Breast epithelium (tissue), 4 donors: ENCODE data around the gene TSG101. TPM values are rescaled to one million over a fixed set of nuclear protein-coding genes. Genes with fewer than 3 reads are reported as not detected.
A peak's percentile ranks its signal among the peaks of the same experiment; 100 is the strongest.

ENCODE experiments used
- DNase-seq, 2 donors: peaks; one replicate each; pipeline ENCODE4 v3.0.0-alpha.2; 2019; ENCODE audit warnings: low spot score in 2 of 2
- H3K27ac ChIP-seq, 2 donors: fragments of 200-600 bp; sonication (generic) in 1 of 2; one replicate each; pipeline ENCODE4 v1.5.1; 2016 to 2019; ENCODE audit warnings: mild to moderate bottlenecking in 1 of 2
- H3K27me3 ChIP-seq, 2 donors: fragments of 200-600 bp; sonication (generic) in 1 of 2; one replicate each; pipeline versions ENCODE4 v1.5.1 to v1.6.0; 2017 to 2019; ENCODE audit warnings: control low read depth in 1 of 2, mild to moderate bottlenecking in 1 of 2
- H3K36me3 ChIP-seq: fragments of 200-600 bp; one replicate; pipeline ENCODE4 v1.5.1; 2019
- H3K4me1 ChIP-seq, 2 donors: fragments of 200-600 bp; sonication (generic); one replicate each; pipeline ENCODE4 v1.5.1; 2016 to 2019; ENCODE audit warnings: control low read depth in 1 of 2
- H3K4me3 ChIP-seq, 3 donors: fragments of 200-600 bp; sonication (generic); 1 replicate in 2 of 3; 2 replicates in 1 of 3; pipeline ENCODE4 v1.5.1; 2016 to 2019; ENCODE audit warnings: mild to moderate bottlenecking in 3 of 3, moderate library complexity in 2 of 3
- H3K9me3 ChIP-seq, 2 donors: fragments of 200-600 bp; sonication (generic) in 1 of 2; one replicate each; pipeline ENCODE4 v1.5.1; 2016 to 2019; ENCODE audit warnings: control low read depth in 1 of 2
- CTCF ChIP-seq, 3 donors: fragments of 450-650 bp; IDR thresholded peaks; one replicate each; pipeline ENCODE4 v1.5.1; 2016 to 2017; ENCODE audit warnings: antibody characterized with exemption in 3 of 3, mild to moderate bottlenecking in 3 of 3, moderate library complexity in 3 of 3
- POLR2A ChIP-seq: fragments of 450-650 bp; IDR thresholded peaks from one replicate; pipeline ENCODE4 v1.6.1; 2016; ENCODE audit warnings: antibody characterized with exemption, mild to moderate bottlenecking, moderate library complexity
- POLR2AphosphoS5 ChIP-seq, 3 donors: sonication (generic); formaldehyde crosslinking; IDR thresholded peaks; one replicate each; pipeline ENCODE4 v1.6.1; 2017; ENCODE audit warnings: antibody characterized with exemption in 3 of 3
- intact Hi-C: fragments of 100-400 bp; cut with DNase I; formaldehyde crosslinking; loops from one replicate; pipeline ENCODE4 v1.15.1; 2023; ENCODE audit warnings: low total_unique reads
- total RNA-seq, 3 donors: library from RNA; depleted of rRNA; stranded (reverse); fragments of >200 nt; gene quantifications; one replicate each; pipeline ENCODE4 v1.1.0, GENCODE V29; 2016

TSG101 gene
- 100 to 1,000 TPM in 1 of 3 donors, 10 to 100 TPM in 2; 66.5 to 114 (median 72.8) TPM for total RNA-seq

GRCh38 chr11:18526521-18527296 lies at the start of gene TSG101:
TSG101 (minus strand) TSS chr11:18526942; CDS start chr11:18526816, 126 bp downstream.
- DNase-seq, result peak; percentile 88 to 93
- Histone ChIP-seq H3K9me3 (no peaks in the 10 kb centered on the region), H3K36me3 (no peaks in the 10 kb centered on the region), H3K4me3 (peak within 1 kb of the TSS; percentile 84 to 97 (median 86)), H3K4me1 (no peaks in the 10 kb centered on the region), H3K27ac (peak within 1 kb of the TSS; percentile 91 to 98), H3K27me3 (no peaks in the 10 kb centered on the region)
- intact Hi-C loops, result loop anchor here (5.0 kb wide), 1 partner anchor 204 kb away; the partner anchor contains the start of genes GTF2H1 and HPS5
- TF ChIP-seq CTCF (IDR thresholded peaks at IDR 0.05), result no peak
- peak; percentile 96 to 98 (median 97) for TF ChIP-seq POLR2AphosphoS5 (IDR thresholded peaks at IDR 0.05)
- TF ChIP-seq POLR2A, result peak; percentile 80

- H3K9me3 ChIP-seq, result no peaks in the 10 kb centered on the region
- TF ChIP-seq POLR2A (no peak), POLR2AphosphoS5 (IDR thresholded peaks at IDR 0.05) (no peak), CTCF (IDR thresholded peaks at IDR 0.05) (no peak)
- H3K36me3 ChIP-seq, result no peaks in the 10 kb centered on the region
- DNase-seq, result no peak
- H3K4me3 ChIP-seq, result no peak overlapping the region
- H3K27me3 ChIP-seq, result no peaks in the 10 kb centered on the region
- no peak overlapping the region for H3K27ac ChIP-seq
- H3K4me1 ChIP-seq, result no peaks in the 10 kb centered on the region
- intact Hi-C loops, result no loop called here
Observed at GRCh38 chr11:18575361-18575760, 48.6 kb upstream of the TSG101 start.

GRCh38 chr11:18567081-18567480 lies 40.3 kb upstream of the TSG101 start:
- no peak overlapping the region for H3K4me3 ChIP-seq
- intact Hi-C loops, result no loop called here
- H3K36me3 ChIP-seq, result no peaks in the 10 kb centered on the region
- no peaks in the 10 kb centered on the region for H3K4me1 ChIP-seq
- TF ChIP-seq CTCF (IDR thresholded peaks at IDR 0.05), result no peak
- no peak for TF ChIP-seq POLR2A
- no peak for TF ChIP-seq POLR2AphosphoS5 (IDR thresholded peaks at IDR 0.05)
- no peaks in the 10 kb centered on the region for H3K27me3 ChIP-seq
- H3K27ac ChIP-seq, result no peak overlapping the region
- H3K9me3 ChIP-seq, result no peaks in the 10 kb centered on the region
- DNase-seq, result no peak

- intact Hi-C loops, result no loop called here
- no peaks in the 10 kb centered on the region for H3K4me1 ChIP-seq
- H3K27me3 ChIP-seq, result no peaks in the 10 kb centered on the region
- H3K27ac ChIP-seq, result no peak overlapping the region
- no peaks in the 10 kb centered on the region for H3K9me3 ChIP-seq
- no peaks in the 10 kb centered on the region for H3K36me3 ChIP-seq
- DNase-seq, result no peak
- H3K4me3 ChIP-seq, result no peak overlapping the region
- TF ChIP-seq POLR2A (no peak), CTCF (IDR thresholded peaks at IDR 0.05) (no peak), POLR2AphosphoS5 (IDR thresholded peaks at IDR 0.05) (no peak)
Observed at GRCh38 chr11:18566406-18566805, 39.7 kb upstream of the TSG101 start.

GRCh38 chr11:18564149-18564548 lies 37.4 kb upstream of the TSG101 start:
- H3K27ac ChIP-seq, result no peak overlapping the region
- no peak overlapping the region for H3K4me3 ChIP-seq
- H3K4me1 ChIP-seq, result no peaks in the 10 kb centered on the region
- intact Hi-C loops, result no loop called here
- no peaks in the 10 kb centered on the region for H3K9me3 ChIP-seq
- no peak for DNase-seq
- H3K36me3 ChIP-seq, result no peaks in the 10 kb centered on the region
- TF ChIP-seq POLR2A, result no peak
- no peak for TF ChIP-seq CTCF (IDR thresholded peaks at IDR 0.05)
- no peak for TF ChIP-seq POLR2AphosphoS5 (IDR thresholded peaks at IDR 0.05)
- H3K27me3 ChIP-seq, result no peaks in the 10 kb centered on the region
